ENCODE measurements around the gene PLB1.
A peak's percentile ranks its signal among the peaks of the same experiment; 100 is the strongest.

Gene PLB1

GRCh38 chr2:28449488-28450395 is 46.1 kb upstream of the PLB1 start:
- no peak overlapping the region for H3K4me3 ChIP-seq (replicated peaks in 1 of 2; ENCODE audit: low read depth in 2 of 2, low read length in 2 of 2)
- no peak for TF ChIP-seq CTCF (IDR thresholded peaks at IDR 0.05; ENCODE audit: low read depth, low read length)
- DNase-seq (ENCODE audit: low read depth in 2 of 2) = peak; percentile 20 to 69

- no peak for DNase-seq (ENCODE audit: low read depth in 2 of 2)
- no peak for TF ChIP-seq CTCF (IDR thresholded peaks at IDR 0.05; ENCODE audit: low read depth, low read length)
- no peak overlapping the region for H3K4me3 ChIP-seq (replicated peaks in 1 of 2; ENCODE audit: low read depth in 2 of 2, low read length in 2 of 2)
These were observed 44.8 kb upstream of the PLB1 start for GRCh38 chr2:28450901-28451565.

- no peak for TF ChIP-seq CTCF (IDR thresholded peaks at IDR 0.05; ENCODE audit: low read depth, low read length)
- H3K4me3 ChIP-seq (replicated peaks in 1 of 2; ENCODE audit: low read depth in 2 of 2, low read length in 2 of 2) = no peak overlapping the region
- DNase-seq (ENCODE audit: low read depth in 2 of 2) = no peak
These were observed 43.9 kb upstream of the PLB1 start for GRCh38 chr2:28451793-28452533.

GRCh38 chr2:28452534-28453081 is 43.3 kb upstream of the PLB1 start:
- H3K4me3 ChIP-seq (replicated peaks in 1 of 2; ENCODE audit: low read depth in 2 of 2, low read length in 2 of 2) = no peak overlapping the region
- TF ChIP-seq CTCF (IDR thresholded peaks at IDR 0.05; ENCODE audit: low read depth, low read length) = peak; percentile 99
- DNase-seq (ENCODE audit: low read depth in 2 of 2) = peak; percentile 57 to 65

GRCh38 chr2:28453396-28453795 is 42.5 kb upstream of the PLB1 start:
- no peak for DNase-seq (ENCODE audit: low read depth in 2 of 2)
- TF ChIP-seq CTCF (IDR thresholded peaks at IDR 0.05; ENCODE audit: low read depth, low read length) = no peak
- H3K4me3 ChIP-seq (replicated peaks in 1 of 2; ENCODE audit: low read depth in 2 of 2, low read length in 2 of 2) = no peak overlapping the region
